ENCODE results near the gene SS18L1. TPM values are rescaled to one million over a fixed set of nuclear protein-coding genes. Genes with fewer than 3 reads are reported as not detected.

SS18L1 gene
- total RNA-seq, 1 donor: 8.9 TPM

- no peak overlapping the region for H3K4me3 ChIP-seq (ENCODE audit: low read depth, low read length)
- no peak for TF ChIP-seq CTCF (IDR thresholded peaks at IDR 0.05; ENCODE audit: insufficient read depth, low read length)
- DNase-seq (ENCODE audit: low read depth): no peak
Observed at GRCh38 chr20:62160253-62160652, 16.7 kb downstream of the SS18L1 start.

GRCh38 chr20:62160876-62161275 lies 17.3 kb downstream of the SS18L1 start:
- DNase-seq (ENCODE audit: low read depth): no peak
- no peak overlapping the region for H3K4me3 ChIP-seq (ENCODE audit: low read depth, low read length)
- TF ChIP-seq CTCF (IDR thresholded peaks at IDR 0.05; ENCODE audit: insufficient read depth, low read length): no peak

- DNase-seq (ENCODE audit: low read depth): no peak
- no peak for TF ChIP-seq CTCF (IDR thresholded peaks at IDR 0.05; ENCODE audit: insufficient read depth, low read length)
- no peak overlapping the region for H3K4me3 ChIP-seq (ENCODE audit: low read depth, low read length)
Observed at GRCh38 chr20:62161347-62161746, 17.8 kb downstream of the SS18L1 start.

GRCh38 chr20:62162765-62163484 lies 19.4 kb downstream of the SS18L1 start:
- TF ChIP-seq CTCF (IDR thresholded peaks at IDR 0.05; ENCODE audit: insufficient read depth, low read length): no peak
- no peak for DNase-seq (ENCODE audit: low read depth)
- H3K4me3 ChIP-seq (ENCODE audit: low read depth, low read length): no peak overlapping the region

GRCh38 chr20:62163485-62163865 lies 19.9 kb downstream of the SS18L1 start:
- no peak for TF ChIP-seq CTCF (IDR thresholded peaks at IDR 0.05; ENCODE audit: insufficient read depth, low read length)
- H3K4me3 ChIP-seq (ENCODE audit: low read depth, low read length): no peak overlapping the region
- DNase-seq (ENCODE audit: low read depth): no peak

- no peak overlapping the region for H3K4me3 ChIP-seq (ENCODE audit: low read depth, low read length)
- no peak for TF ChIP-seq CTCF (IDR thresholded peaks at IDR 0.05; ENCODE audit: insufficient read depth, low read length)
- no peak for DNase-seq (ENCODE audit: low read depth)
Observed at GRCh38 chr20:62163986-62164762, 20.6 kb downstream of the SS18L1 start.

Data from fibroblast of the aortic adventitia (primary cell).